Measurements from ENCODE around the gene FBXL22. TPM values are rescaled to one million over a fixed set of nuclear protein-coding genes. Genes with fewer than 3 reads are reported as not detected.

FBXL22 gene
- total RNA-seq, result 10 to 100 TPM in 1 of 4 donors, 1 to 10 TPM in 3; 3.0 to 28.1 (median 7.8) TPM

DNA sequence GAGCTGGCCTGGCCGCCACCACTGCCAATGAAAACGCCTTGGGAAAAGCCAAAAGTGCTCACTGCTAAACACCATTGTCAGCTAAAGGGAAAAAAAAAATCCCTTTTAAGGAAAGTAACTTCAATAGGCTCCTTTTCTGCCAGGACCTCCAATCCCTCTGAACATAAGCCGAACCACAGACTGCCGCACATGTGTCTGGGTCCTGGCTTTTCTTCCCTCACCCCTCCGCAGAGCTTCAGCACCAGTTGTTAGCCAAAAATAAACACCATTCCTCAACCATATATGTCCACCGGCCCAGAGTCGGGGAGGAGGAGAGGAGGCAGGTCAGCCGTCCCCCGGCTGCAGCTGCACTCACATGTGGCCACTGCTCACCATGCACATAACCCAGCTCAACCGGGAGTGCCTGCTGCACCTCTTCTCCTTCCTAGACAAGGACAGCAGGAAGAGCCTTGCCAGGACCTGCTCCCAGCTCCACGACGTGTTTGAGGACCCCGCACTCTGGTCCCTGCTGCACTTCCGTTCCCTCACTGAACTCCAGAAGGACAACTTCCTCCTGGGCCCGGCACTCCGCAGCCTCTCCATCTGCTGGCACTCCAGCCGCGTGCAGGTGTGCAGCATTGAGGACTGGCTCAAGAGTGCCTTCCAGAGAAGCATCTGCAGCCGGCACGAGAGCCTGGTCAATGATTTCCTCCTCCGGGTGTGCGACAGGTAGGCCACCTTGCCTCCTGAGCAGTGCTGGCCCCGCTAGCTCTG is at the start of gene FBXL22:
FBXL22 (plus strand) TSS at position 350 of the 753 bp plus-strand sequence; CDS start at position 356, 6 bp downstream.
- WGBS, 2 donors (ENCODE audit: low coverage in 1 of 2), result 40 to 52% methylated on average over 1 to 23 of the region's 23 CpGs
- DNase-seq, result peak; percentile 34
- in situ Hi-C loops (cut with MboI; ENCODE audit: low pct_ligation_motif_present in 1 of 4, low pct_unique_long_range_greater_than_20kb in 1 of 4, low sequenced_read_pairs in 3 of 4), result loop anchor here in 1 of 4 donors (10.0 to 25.0 kb wide), 2 partner anchors 132 to 310 kb away; partner anchors contain the start of gene APH1B
- no peaks in the 10 kb centered on the region for H3K9me3 ChIP-seq
- peak within 1 kb of the TSS in 3 of 4 donors; percentile 5 to 71 (median 7) for H3K4me3 ChIP-seq
- peak within 1 kb of the TSS; percentile 90 to 97 (median 94) for H3K27ac ChIP-seq
- TF ChIP-seq CTCF (IDR thresholded peaks at IDR 0.05) (no peak), POLR2A (IDR thresholded peaks at IDR 0.05) (peak; percentile 9), POLR2AphosphoS5 (IDR thresholded peaks at IDR 0.05) (peak in 2 of 3 donors; percentile 44 to 61)
- peaks cover 13 to 63% (median 59%) of the 10 kb centered on the region in 4 donors for H3K4me1 ChIP-seq
- H3K27me3 ChIP-seq, result no peaks in the 10 kb centered on the region
- intact Hi-C loops (cut with DNase I; ENCODE audit: low total_unique reads), result no loop called here
- no peaks in the 10 kb centered on the region for H3K36me3 ChIP-seq

DNA sequence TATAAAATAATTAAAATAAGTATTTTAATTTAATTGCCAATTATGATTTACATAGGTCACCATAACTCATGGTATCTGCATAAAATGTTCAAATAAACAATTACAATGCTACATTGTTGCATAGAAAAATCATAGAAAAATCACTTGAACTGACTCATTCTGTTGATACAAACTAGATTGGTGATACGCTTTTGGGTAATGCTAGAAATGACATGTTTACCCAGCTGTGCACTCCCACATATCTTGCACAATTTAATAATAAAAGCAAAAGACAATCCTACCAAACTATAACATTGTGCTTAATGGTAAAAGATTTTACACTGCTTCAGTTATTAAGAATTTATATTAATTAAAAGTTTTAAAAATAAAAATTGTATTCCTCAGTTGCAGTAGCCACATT is 45.8 kb upstream of the FBXL22 start:
- no peaks in the 10 kb centered on the region for H3K36me3 ChIP-seq
- TF ChIP-seq CTCF (IDR thresholded peaks at IDR 0.05) (no peak), POLR2A (IDR thresholded peaks at IDR 0.05) (no peak), EP300 (IDR thresholded peaks at IDR 0.05; ENCODE audit: low read depth) (no peak), POLR2AphosphoS5 (IDR thresholded peaks at IDR 0.05) (no peak)
- DNase-seq, result no peak
- 53 to 59% methylated on average over 1 of the region's 1 CpG for WGBS, 2 donors (ENCODE audit: low coverage in 1 of 2)
- no peaks in the 10 kb centered on the region for H3K27me3 ChIP-seq
- intact Hi-C loops (cut with DNase I; ENCODE audit: low total_unique reads), result no loop called here
- no peak overlapping the region for H3K4me3 ChIP-seq
- in situ Hi-C loops (cut with MboI; ENCODE audit: low pct_ligation_motif_present in 1 of 4, low pct_unique_long_range_greater_than_20kb in 1 of 4, low sequenced_read_pairs in 3 of 4), result no loop called here
- H3K27ac ChIP-seq, result peak overlapping the region in 3 of 4 donors; percentile 12 to 69 (median 62)
- H3K4me1 ChIP-seq, result peaks cover 17 to 43% (median 28%) of the 10 kb centered on the region in 4 donors
- H3K9me3 ChIP-seq, result no peaks in the 10 kb centered on the region

DNA sequence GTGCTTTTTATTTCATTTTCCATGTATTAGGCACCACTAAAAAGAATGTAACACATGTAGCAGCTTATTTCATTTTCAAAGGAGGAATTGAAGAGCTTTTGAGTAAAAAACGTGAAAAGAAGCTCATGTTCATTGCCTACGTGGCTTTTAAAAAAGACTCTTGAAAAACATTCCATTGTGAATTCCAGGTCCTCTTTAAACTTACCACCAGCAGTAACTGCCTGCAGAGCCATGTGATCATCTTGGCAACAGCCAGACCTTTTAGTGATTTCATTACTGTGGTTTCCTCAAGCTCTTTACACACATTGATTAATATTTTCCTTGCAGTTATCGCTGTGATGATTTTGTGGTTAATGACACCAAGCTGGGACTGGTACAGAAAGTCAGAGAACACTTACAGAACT is 43.8 kb upstream of the FBXL22 start:
- H3K27me3 ChIP-seq, result no peaks in the 10 kb centered on the region
- H3K36me3 ChIP-seq, result peaks cover 0 to 4% (median 0%) of the 10 kb centered on the region in 4 donors
- intact Hi-C loops (cut with DNase I; ENCODE audit: low total_unique reads), result no loop called here
- no peak for DNase-seq
- TF ChIP-seq POLR2AphosphoS5 (IDR thresholded peaks at IDR 0.05), result no peak
- no peak for TF ChIP-seq EP300 (IDR thresholded peaks at IDR 0.05; ENCODE audit: low read depth)
- TF ChIP-seq CTCF (IDR thresholded peaks at IDR 0.05), result no peak
- no peak for TF ChIP-seq POLR2A (IDR thresholded peaks at IDR 0.05)
- H3K4me1 ChIP-seq, result peaks cover 17 to 38% (median 27%) of the 10 kb centered on the region in 4 donors
- H3K9me3 ChIP-seq, result no peaks in the 10 kb centered on the region
- H3K4me3 ChIP-seq, result no peak overlapping the region
- in situ Hi-C loops (cut with MboI; ENCODE audit: low pct_ligation_motif_present in 1 of 4, low pct_unique_long_range_greater_than_20kb in 1 of 4, low sequenced_read_pairs in 3 of 4), result no loop called here
- WGBS, 2 donors (ENCODE audit: low coverage in 1 of 2), result 11 to 12% methylated on average over 3 of the region's 3 CpGs
- H3K27ac ChIP-seq, result peak overlapping the region; percentile 59 to 69 (median 64)

- no peak for DNase-seq
- WGBS, 2 donors (ENCODE audit: low coverage in 1 of 2), result 46 to 68% methylated on average over 2 of the region's 2 CpGs
- H3K9me3 ChIP-seq, result no peaks in the 10 kb centered on the region
- no peak for TF ChIP-seq CTCF (IDR thresholded peaks at IDR 0.05)
- TF ChIP-seq EP300 (IDR thresholded peaks at IDR 0.05; ENCODE audit: low read depth), result no peak
- TF ChIP-seq POLR2AphosphoS5 (IDR thresholded peaks at IDR 0.05), result no peak
- intact Hi-C loops (cut with DNase I; ENCODE audit: low total_unique reads) (no loop called here), in situ Hi-C loops (cut with MboI; ENCODE audit: low pct_ligation_motif_present in 1 of 4, low pct_unique_long_range_greater_than_20kb in 1 of 4, low sequenced_read_pairs in 3 of 4) (no loop called here)
- no peaks in the 10 kb centered on the region for H3K27me3 ChIP-seq
- peaks cover 0 to 7% (median 3%) of the 10 kb centered on the region in 4 donors for H3K36me3 ChIP-seq
- H3K27ac ChIP-seq, result no peak overlapping the region
- H3K4me3 ChIP-seq, result no peak overlapping the region
- peaks cover 17 to 35% (median 24%) of the 10 kb centered on the region in 4 donors for H3K4me1 ChIP-seq
Observed at GRCh38 chr15:63554337-63554927, 42.8 kb upstream of the FBXL22 start.

All from transverse colon (tissue), 4 donors.